Endothelial cell of umbilical vein (primary cell): ENCODE results near the gene NTRK2. TPM values are rescaled to one million over a fixed set of nuclear protein-coding genes. Genes with fewer than 3 reads are reported as not detected.

Experiments used
- BruUV-seq: library from RNA; stranded (reverse); fragments of 400-500 nt; replicated peaks from 2 replicates; lab custom pipeline; 2021; lab: Mats Ljungman, UMichigan
- CTCF ChIA-PET: fragments of 300-600, 350-600 bp; sonication (Branson Sonifier 250); formaldehyde crosslinking; loops from one replicate; lab custom pipeline; 2021; ENCODE audit warnings: antibody characterized with exemption, inconsistent platforms; lab: Charles Lee
- POLR2A ChIA-PET: fragments of 300-600, 350-600 bp; sonication (Branson Sonifier 250); formaldehyde crosslinking; loops from one replicate; lab custom pipeline; 2021; ENCODE audit warnings: antibody characterized with exemption, inconsistent platforms; lab: Charles Lee
- DNase-seq: peaks from one replicate; pipeline ENCODE4 v3.0.0-alpha.2; 2011; ENCODE audit warnings: low read depth, low spot score
- FAIRE-seq: peaks from 2 replicates; lab custom pipeline; 2011; peaks lifted over from hg19 to GRCh38; lab: Jason Lieb, UNC
- H2AFZ ChIP-seq: 2 replicates; pipeline ENCODE4 v1.6.0; 2012; ENCODE audit warnings: low read depth, low read length, control low read depth, inconsistent platforms
- H3K27ac ChIP-seq: 2 replicates; pipeline ENCODE4 v1.5.1; 2011; ENCODE audit warnings: low read depth, mild to moderate bottlenecking, control low read depth, low read length, moderate library complexity; ENCODE audit not compliant: insufficient read depth
- H3K27me3 ChIP-seq, 2 experiments: 2 replicates each; pipeline versions ENCODE4 v1.6.0 to v1.6.1; 2011; ENCODE audit warnings: low read length in 2 of 2, mixed read lengths in 1 of 2; ENCODE audit not compliant: control insufficient read depth in 2 of 2, insufficient read depth in 2 of 2
- H3K36me3 ChIP-seq, 2 experiments: 2 replicates in 1 of 2; 3 replicates in 1 of 2; pipeline ENCODE4 v1.5.1; 2011; ENCODE audit warnings: low read length in 2 of 2, mild to moderate bottlenecking in 1 of 2, moderate library complexity in 1 of 2; ENCODE audit not compliant: control insufficient read depth in 2 of 2, insufficient read depth in 2 of 2; ENCODE audit errors: extremely low read depth in 1 of 2
- H3K4me1 ChIP-seq: 3 replicates; pipeline ENCODE4 v1.5.1; 2011; ENCODE audit warnings: mild to moderate bottlenecking, low read length; ENCODE audit not compliant: control insufficient read depth, insufficient read depth; ENCODE audit errors: extremely low read depth
- H3K4me2 ChIP-seq: 2 replicates; pipeline ENCODE4 v1.6.1; 2011; ENCODE audit warnings: low read length, control low read depth, mixed read lengths; ENCODE audit not compliant: insufficient read depth
- H3K4me3 ChIP-seq, 3 experiments: fragments of 200-600 bp in 1 of 3; sonication (generic), shearing (Covaris generic) in 1 of 3; replicated peaks in 1 of 3; 2 replicates each; pipeline ENCODE4 v1.5.1; 2011 to 2016; ENCODE audit warnings: control low read depth in 3 of 3, low read length in 3 of 3, mild to moderate bottlenecking in 2 of 3, inconsistent platforms in 1 of 3, low read depth in 1 of 3, moderate library complexity in 1 of 3; ENCODE audit not compliant: insufficient read depth in 1 of 3
- H3K79me2 ChIP-seq: 2 replicates; pipeline ENCODE4 v1.6.0; 2012; ENCODE audit warnings: low read length, inconsistent platforms; ENCODE audit not compliant: control insufficient read depth, insufficient read depth
- H3K9ac ChIP-seq: replicated peaks from 2 replicates; pipeline ENCODE3; 2011; ENCODE audit warnings: low read length, control low read depth; ENCODE audit not compliant: insufficient read depth; ENCODE audit errors: extremely low read depth
- H3K9me1 ChIP-seq: replicated peaks from 3 replicates; pipeline ENCODE4 v1.6.0; 2011; ENCODE audit warnings: mild to moderate bottlenecking, low read length; ENCODE audit not compliant: control insufficient read depth, insufficient read depth; ENCODE audit errors: extremely low read depth
- H3K9me3 ChIP-seq: replicated peaks from 2 replicates; pipeline ENCODE4 v1.5.1; 2012; ENCODE audit warnings: low read length, inconsistent platforms; ENCODE audit not compliant: control insufficient read depth, insufficient read depth
- H4K20me1 ChIP-seq: replicated peaks from 2 replicates; pipeline ENCODE3; 2011; ENCODE audit warnings: mild to moderate bottlenecking, low read length; ENCODE audit not compliant: control insufficient read depth, insufficient read depth; ENCODE audit errors: extremely low read depth
- EZH2 ChIP-seq: IDR thresholded peaks from 2 replicates; pipeline ENCODE4 v1.6.1; 2012; ENCODE audit warnings: borderline replicate concordance, low read depth, mild to moderate bottlenecking, moderate library complexity, low read length, inconsistent platforms; ENCODE audit not compliant: severe bottlenecking
- FOS ChIP-seq: IDR thresholded peaks from 2 replicates; pipeline ENCODE4 v1.6.1; 2011; ENCODE audit warnings: mild to moderate bottlenecking, low read length, moderate library complexity, borderline replicate concordance; ENCODE audit not compliant: insufficient read depth
- GATA2 ChIP-seq: IDR thresholded peaks from 2 replicates; pipeline ENCODE4 v1.7.0; 2011; ENCODE audit warnings: low read depth, mild to moderate bottlenecking, moderate library complexity, mixed read lengths, low read length; ENCODE audit not compliant: insufficient read length, insufficient read depth
- JUN ChIP-seq: IDR thresholded peaks from 2 replicates; pipeline ENCODE4 v1.6.1; 2011; ENCODE audit warnings: borderline replicate concordance, low read depth; ENCODE audit not compliant: insufficient read length, insufficient read depth
- MYC ChIP-seq: IDR thresholded peaks from one replicate; pipeline ENCODE4 v1.6.1; 2011; ENCODE audit warnings: mild to moderate bottlenecking, low read depth, low read length
- POLR2A ChIP-seq: IDR thresholded peaks from 2 replicates; pipeline ENCODE4 v1.6.1; 2012; ENCODE audit warnings: low read depth, mild to moderate bottlenecking, control low read depth, low read length
- POLR2AphosphoS5 ChIP-seq: IDR thresholded peaks from 2 replicates; pipeline ENCODE4 v1.6.1; 2012; ENCODE audit warnings: low read depth, mild to moderate bottlenecking, control low read depth, low read length, moderate library complexity; ENCODE audit not compliant: insufficient read depth
- dilution Hi-C: fragments of 300-500 bp; cut with MboI; formaldehyde crosslinking; loops from one replicate; pipeline ENCODE4 v1.15.0; 2019; ENCODE audit warnings: low sequenced_read_pairs; ENCODE audit not compliant: extremely low pct_ligation_motif_present
- intact Hi-C: fragments of 100-400 bp; cut with micrococcal nuclease; formaldehyde crosslinking; loops from one replicate; pipeline ENCODE4 v1.10.0; 2022
- polyA plus RNA-seq, 4 experiments: library from polyadenylated mRNA; depleted of rRNA in 3 of 4; stranded (reverse) in 3 of 4; unstranded in 1 of 4; fragments of >200 nt; gene quantifications; 2 replicates each; pipeline versions ENCODE4 v1.2.1 to v1.2.3, GENCODE V29; 2011 to 2012; ENCODE audit warnings: missing spikeins in 1 of 4
- total RNA-seq: library from RNA; stranded (reverse); gene quantifications from 2 replicates; pipeline ENCODE4 v1.2.3, GENCODE V29; 2021
- TF ChIP-seq, protein P1 (sequence below): IDR thresholded peaks from 2 replicates; pipeline ENCODE4 v1.6.1; 2011; ENCODE audit not compliant: insufficient read depth, insufficient read length
- TF ChIP-seq, protein P2 (sequence below), 2 donors: IDR thresholded peaks; 1 replicate in 1 of 2; 2 replicates in 1 of 2; pipeline ENCODE4 v1.5.1; 2011; ENCODE audit warnings: low read length in 2 of 2, mild to moderate bottlenecking in 2 of 2, moderate library complexity in 2 of 2, control low read depth in 1 of 2, inconsistent platforms in 1 of 2, low read depth in 1 of 2; ENCODE audit not compliant: insufficient read depth in 1 of 2; ENCODE audit errors: extremely low read depth in 1 of 2

NTRK2 gene
- total and polyA plus RNA-seq, 2 donors (not counting 3 experiments of a cell fraction or from before 2014, with no cell fraction given), result 0.01 to 0.13 TPM

DNA sequence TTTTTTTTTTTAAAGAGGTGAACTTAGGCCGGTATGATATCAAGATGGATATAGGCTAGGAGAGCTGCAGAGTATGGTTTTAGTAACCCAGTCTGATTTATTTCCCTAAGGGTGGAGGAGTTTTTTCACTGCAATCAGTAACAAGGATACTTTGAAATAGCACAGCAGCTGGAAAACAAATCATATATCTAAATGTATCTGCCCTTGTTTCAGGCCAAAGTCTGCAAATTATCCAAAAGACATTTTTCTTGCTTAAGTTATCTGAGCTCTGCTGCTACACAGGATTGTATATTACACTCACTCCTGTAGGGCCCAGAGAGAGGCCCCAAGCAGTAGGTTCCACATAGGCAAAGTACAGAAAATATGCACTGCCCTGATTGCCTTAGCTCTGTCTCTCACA is 222.4 kb downstream of the NTRK2 start:
- no peak overlapping the region for H2AFZ ChIP-seq
- FAIRE-seq (no peak), DNase-seq (no peak)
- intact Hi-C loops (no loop called here), dilution Hi-C loops (no loop called here)
- no peak overlapping the region for H3K27ac ChIP-seq
- H3K9me3 ChIP-seq, result no peaks in the 10 kb centered on the region
- no peaks in the 10 kb centered on the region for H3K9me1 ChIP-seq
- no peaks in the 10 kb centered on the region for H3K79me2 ChIP-seq
- no peaks in the 10 kb centered on the region for H3K27me3 ChIP-seq
- ChIA-PET POLR2A (interaction anchor here (0.5 kb wide), 1 partner anchor 505 kb away, joined by 4 read pairs; no protein-coding TSS in a partner anchor), CTCF (interaction anchor here (0.9 to 1.3 kb wide), 2 partner anchors 25 to 194 kb away, joined by 3 to 4 read pairs; no protein-coding TSS in a partner anchor)
- H3K4me2 ChIP-seq, result no peak overlapping the region
- H3K36me3 ChIP-seq, result no peaks in the 10 kb centered on the region
- no peaks in the 10 kb centered on the region for H4K20me1 ChIP-seq
- no peak overlapping the region for H3K4me3 ChIP-seq
- BruUV-seq, result no TSS peak
- H3K4me1 ChIP-seq, result no peaks in the 10 kb centered on the region
- H3K9ac ChIP-seq, result no peak overlapping the region
- TF ChIP-seq POLR2AphosphoS5 (no peak), POLR2A (no peak), FOS (no peak), JUN (no peak), MYC (no peak), EZH2 (no peak), GATA2 (no peak)
- TF ChIP-seq, protein P1, sequence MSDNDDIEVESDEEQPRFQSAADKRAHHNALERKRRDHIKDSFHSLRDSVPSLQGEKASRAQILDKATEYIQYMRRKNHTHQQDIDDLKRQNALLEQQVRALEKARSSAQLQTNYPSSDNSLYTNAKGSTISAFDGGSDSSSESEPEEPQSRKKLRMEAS, result no peak
- TF ChIP-seq, protein P2, sequence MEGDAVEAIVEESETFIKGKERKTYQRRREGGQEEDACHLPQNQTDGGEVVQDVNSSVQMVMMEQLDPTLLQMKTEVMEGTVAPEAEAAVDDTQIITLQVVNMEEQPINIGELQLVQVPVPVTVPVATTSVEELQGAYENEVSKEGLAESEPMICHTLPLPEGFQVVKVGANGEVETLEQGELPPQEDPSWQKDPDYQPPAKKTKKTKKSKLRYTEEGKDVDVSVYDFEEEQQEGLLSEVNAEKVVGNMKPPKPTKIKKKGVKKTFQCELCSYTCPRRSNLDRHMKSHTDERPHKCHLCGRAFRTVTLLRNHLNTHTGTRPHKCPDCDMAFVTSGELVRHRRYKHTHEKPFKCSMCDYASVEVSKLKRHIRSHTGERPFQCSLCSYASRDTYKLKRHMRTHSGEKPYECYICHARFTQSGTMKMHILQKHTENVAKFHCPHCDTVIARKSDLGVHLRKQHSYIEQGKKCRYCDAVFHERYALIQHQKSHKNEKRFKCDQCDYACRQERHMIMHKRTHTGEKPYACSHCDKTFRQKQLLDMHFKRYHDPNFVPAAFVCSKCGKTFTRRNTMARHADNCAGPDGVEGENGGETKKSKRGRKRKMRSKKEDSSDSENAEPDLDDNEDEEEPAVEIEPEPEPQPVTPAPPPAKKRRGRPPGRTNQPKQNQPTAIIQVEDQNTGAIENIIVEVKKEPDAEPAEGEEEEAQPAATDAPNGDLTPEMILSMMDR (IDR thresholded peaks at IDR 0.05; ENCODE audit: extremely low read depth in 1 of 2, insufficient read depth in 1 of 2, low read depth in 1 of 2, low read length in 2 of 2), result no peak
